ENCODE results near the gene LST1. TPM values are rescaled to one million over a fixed set of nuclear protein-coding genes. Genes with fewer than 3 reads are reported as not detected.

The LST1 gene
- total RNA-seq, 1 experiment from 2014 or later: not detected

- no peak overlapping the region for H3K4me3 ChIP-seq (ENCODE audit: low read length)
- POLR2A ChIA-PET (ENCODE audit: unreplicated experiment): no interaction called here
- H3K79me2 ChIP-seq (ENCODE audit: low read length): peaks cover 54% of the 10 kb centered on the region
- no peak for DNase-seq
- no TSS peak for BruUV-seq (replicated peaks)
- H3K27me3 ChIP-seq (ENCODE audit: low read length): no peaks in the 10 kb centered on the region
- H3K4me1 ChIP-seq (ENCODE audit: insufficient read depth, low read length): peaks cover 31% of the 10 kb centered on the region
- no peak overlapping the region for H2AFZ ChIP-seq (ENCODE audit: low read length)
- H3K9me2 ChIP-seq (replicated peaks; ENCODE audit: low read length): no peaks in the 10 kb centered on the region
- no peak for TF ChIP-seq EZH2phosphoT487 (IDR thresholded peaks at IDR 0.05; ENCODE audit: borderline replicate concordance, low read length)
- TF ChIP-seq, protein P1, sequence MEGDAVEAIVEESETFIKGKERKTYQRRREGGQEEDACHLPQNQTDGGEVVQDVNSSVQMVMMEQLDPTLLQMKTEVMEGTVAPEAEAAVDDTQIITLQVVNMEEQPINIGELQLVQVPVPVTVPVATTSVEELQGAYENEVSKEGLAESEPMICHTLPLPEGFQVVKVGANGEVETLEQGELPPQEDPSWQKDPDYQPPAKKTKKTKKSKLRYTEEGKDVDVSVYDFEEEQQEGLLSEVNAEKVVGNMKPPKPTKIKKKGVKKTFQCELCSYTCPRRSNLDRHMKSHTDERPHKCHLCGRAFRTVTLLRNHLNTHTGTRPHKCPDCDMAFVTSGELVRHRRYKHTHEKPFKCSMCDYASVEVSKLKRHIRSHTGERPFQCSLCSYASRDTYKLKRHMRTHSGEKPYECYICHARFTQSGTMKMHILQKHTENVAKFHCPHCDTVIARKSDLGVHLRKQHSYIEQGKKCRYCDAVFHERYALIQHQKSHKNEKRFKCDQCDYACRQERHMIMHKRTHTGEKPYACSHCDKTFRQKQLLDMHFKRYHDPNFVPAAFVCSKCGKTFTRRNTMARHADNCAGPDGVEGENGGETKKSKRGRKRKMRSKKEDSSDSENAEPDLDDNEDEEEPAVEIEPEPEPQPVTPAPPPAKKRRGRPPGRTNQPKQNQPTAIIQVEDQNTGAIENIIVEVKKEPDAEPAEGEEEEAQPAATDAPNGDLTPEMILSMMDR (conservative IDR thresholded peaks at IDR 0.05; ENCODE audit: low read depth, low read length): no peak
- no peak for TF ChIP-seq EZH2 (IDR thresholded peaks at IDR 0.05; ENCODE audit: low read length, unreplicated experiment)
- no peak overlapping the region for H3K9ac ChIP-seq (ENCODE audit: low read length)
- peaks cover 24% of the 10 kb centered on the region for H4K20me1 ChIP-seq (ENCODE audit: low read length)
- ATAC-seq: no peak
- H3K9me3 ChIP-seq (ENCODE audit: low read length): no peaks in the 10 kb centered on the region
- no peak overlapping the region; the same call in 1 of the 2 replicates for H3K4me2 ChIP-seq (ENCODE audit: low read length)
- H3K27ac ChIP-seq (ENCODE audit: low read length): no peak overlapping the region
- no peaks in the 10 kb centered on the region for H3F3A ChIP-seq (ENCODE audit: low read length, unreplicated experiment)
- CTCF ChIA-PET: no interaction called here
- peaks cover 21% of the 10 kb centered on the region for H3K36me3 ChIP-seq (ENCODE audit: low read depth, low read length)
- intact Hi-C loops (cut with micrococcal nuclease): no loop called here
Observed at GRCh38 chr6:31543639-31544038, 42.4 kb upstream of the LST1 start.

GRCh38 chr6:31544676-31545075, 41.4 kb upstream of the LST1 start:
- H3K9me2 ChIP-seq (replicated peaks; ENCODE audit: low read length): no peaks in the 10 kb centered on the region
- H3K9me3 ChIP-seq (ENCODE audit: low read length): no peaks in the 10 kb centered on the region
- no peak overlapping the region for H3K4me3 ChIP-seq (ENCODE audit: low read length)
- no peaks in the 10 kb centered on the region for H3F3A ChIP-seq (ENCODE audit: low read length, unreplicated experiment)
- ChIA-PET CTCF (no interaction called here), POLR2A (ENCODE audit: unreplicated experiment) (no interaction called here)
- H3K9ac ChIP-seq (ENCODE audit: low read length): no peak overlapping the region
- intact Hi-C loops (cut with micrococcal nuclease): loop anchor here (5.0 kb wide), 1 partner anchor 123 kb away; the partner anchor contains the start of genes CSNK2B and LY6G5B
- H3K79me2 ChIP-seq (ENCODE audit: low read length): peaks cover 54% of the 10 kb centered on the region
- no peak for TF ChIP-seq EZH2 (IDR thresholded peaks at IDR 0.05; ENCODE audit: low read length, unreplicated experiment)
- TF ChIP-seq EZH2phosphoT487 (IDR thresholded peaks at IDR 0.05; ENCODE audit: borderline replicate concordance, low read length): no peak
- TF ChIP-seq, protein P1 (conservative IDR thresholded peaks at IDR 0.05; ENCODE audit: low read depth, low read length): no peak
- H4K20me1 ChIP-seq (ENCODE audit: low read length): peaks cover 14% of the 10 kb centered on the region
- peaks cover 25% of the 10 kb centered on the region for H3K4me1 ChIP-seq (ENCODE audit: insufficient read depth, low read length)
- ATAC-seq (no peak), DNase-seq (no peak)
- no peak overlapping the region for H2AFZ ChIP-seq (ENCODE audit: low read length)
- no peak overlapping the region for H3K27ac ChIP-seq (ENCODE audit: low read length)
- no peaks in the 10 kb centered on the region for H3K27me3 ChIP-seq (ENCODE audit: low read length)
- BruUV-seq (replicated peaks): no TSS peak
- no peak overlapping the region for H3K4me2 ChIP-seq (ENCODE audit: low read length)
- peaks cover 18% of the 10 kb centered on the region for H3K36me3 ChIP-seq (ENCODE audit: low read depth, low read length)

DNA sequence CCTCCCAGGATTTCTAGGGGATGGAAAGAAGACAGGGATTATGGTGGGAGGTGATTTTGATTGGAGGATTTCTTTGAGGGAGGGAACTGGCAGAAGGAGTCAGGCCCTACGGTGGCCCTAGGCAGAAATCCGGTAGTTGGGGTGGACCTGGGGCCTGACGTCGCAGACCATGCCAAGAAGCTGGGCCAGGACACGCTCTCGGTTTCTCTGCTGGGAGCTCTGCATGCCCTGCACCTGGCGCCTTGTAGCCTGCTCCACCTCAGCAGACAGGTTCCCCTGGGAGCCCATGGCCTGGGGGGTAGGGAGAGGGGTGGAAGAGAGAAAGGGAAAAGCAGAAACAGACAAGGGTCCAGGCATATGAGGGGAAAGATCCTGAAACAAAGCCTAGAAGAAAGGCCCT, 40.8 kb upstream of the LST1 start:
- Histone ChIP-seq H3K4me1 (ENCODE audit: insufficient read depth, low read length) (peaks cover 20% of the 10 kb centered on the region), H4K20me1 (ENCODE audit: low read length) (peaks cover 8% of the 10 kb centered on the region), H3K9ac (ENCODE audit: low read length) (no peak overlapping the region), H3K9me3 (ENCODE audit: low read length) (no peaks in the 10 kb centered on the region), H3K4me3 (ENCODE audit: low read length) (no peak overlapping the region), H3K4me2 (ENCODE audit: low read length) (no peak overlapping the region), H3K9me2 (replicated peaks; ENCODE audit: low read length) (no peaks in the 10 kb centered on the region), H3K36me3 (ENCODE audit: low read depth, low read length) (peaks cover 12% of the 10 kb centered on the region), H2AFZ (ENCODE audit: low read length) (no peak overlapping the region), H3K27me3 (ENCODE audit: low read length) (no peaks in the 10 kb centered on the region), H3F3A (ENCODE audit: low read length, unreplicated experiment) (no peaks in the 10 kb centered on the region), H3K79me2 (ENCODE audit: low read length) (peaks cover 49% of the 10 kb centered on the region), H3K27ac (ENCODE audit: low read length) (no peak overlapping the region)
- intact Hi-C loops (cut with micrococcal nuclease): loop anchor here (5.0 kb wide), 1 partner anchor 122 kb away; the partner anchor contains the start of genes CSNK2B and LY6G5B
- no TSS peak for BruUV-seq (replicated peaks)
- TF ChIP-seq EZH2phosphoT487 (IDR thresholded peaks at IDR 0.05; ENCODE audit: borderline replicate concordance, low read length): no peak
- TF ChIP-seq EZH2 (IDR thresholded peaks at IDR 0.05; ENCODE audit: low read length, unreplicated experiment): no peak
- TF ChIP-seq, protein P1 (conservative IDR thresholded peaks at IDR 0.05; ENCODE audit: low read depth, low read length): no peak
- ATAC-seq (no peak), DNase-seq (no peak)
- ChIA-PET CTCF (no interaction called here), POLR2A (ENCODE audit: unreplicated experiment) (no interaction called here)

Data from PC-3 (cell line).